ENCODE data around the gene PGAM2. TPM values are rescaled to one million over a fixed set of nuclear protein-coding genes. Genes with fewer than 3 reads are reported as not detected.
A peak's percentile ranks its signal among the peaks of the same experiment; 100 is the strongest.

PGAM2 gene
- total RNA-seq, 2 experiments from 2014 or later, result 0.49 TPM; not detected in 1

DNA sequence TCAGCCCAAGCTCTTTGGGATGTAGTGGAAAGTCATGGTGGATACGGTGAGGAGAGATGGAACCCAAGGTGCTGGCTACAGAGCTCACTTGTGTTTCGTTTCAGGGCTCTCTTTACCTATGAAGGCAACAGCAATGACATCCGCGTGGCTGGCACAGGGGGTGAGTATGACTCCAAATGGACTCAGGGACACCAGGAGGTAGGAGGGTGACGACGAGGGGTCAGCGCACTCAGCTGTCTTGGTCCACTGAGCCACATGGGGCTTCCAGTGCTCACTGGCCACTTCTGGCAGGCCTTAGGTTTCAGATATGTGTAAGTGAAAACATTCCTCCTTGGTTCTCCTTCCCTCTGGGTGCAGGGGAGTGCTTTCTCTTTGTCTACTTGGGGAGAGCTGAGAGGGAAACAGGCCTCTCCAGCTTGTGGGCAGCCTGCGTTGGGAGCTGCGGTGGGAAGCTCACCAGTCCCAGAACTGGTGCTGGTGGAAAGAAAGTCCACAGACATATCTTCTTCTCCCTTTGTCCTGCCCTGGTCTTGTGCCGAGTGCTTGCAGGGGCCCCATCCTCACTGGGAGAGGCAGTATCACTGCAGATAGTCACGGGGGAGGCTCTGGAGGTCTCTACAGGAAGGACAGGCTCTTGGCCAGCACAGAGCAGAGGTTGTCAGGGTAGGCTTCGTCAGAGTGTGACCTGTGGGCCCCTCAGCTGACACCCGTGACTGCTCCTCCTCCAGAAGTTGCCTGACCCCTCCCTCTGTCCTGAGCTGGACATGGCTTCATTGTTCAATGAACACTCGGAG, 15.0 kb downstream of the PGAM2 start:
- no peaks in the 10 kb centered on the region for H3K27me3 Mint-ChIP-seq
- no peak overlapping the region for H3K4me3 Mint-ChIP-seq
- no peaks in the 10 kb centered on the region for H3K9me3 Mint-ChIP-seq
- ATAC-seq (no peak), DNase-seq (no peak)
- H3K36me3 Mint-ChIP-seq (ENCODE audit: low read depth), result peaks cover 66% of the 10 kb centered on the region
- H3K4me1 Mint-ChIP-seq (ENCODE audit: low read depth), result peaks cover 68% of the 10 kb centered on the region
- CTCF ChIA-PET, result no interaction called here
- H3K27ac Mint-ChIP-seq, result peak overlapping the region; percentile 57
- intact Hi-C loops (cut with micrococcal nuclease), result no loop called here
- POLR2A ChIA-PET, result interaction anchor here (0.8 to 2.2 kb wide), 3 partner anchors 12 to 16 kb away, joined by 3 to 14 read pairs (median 8); partner anchors contain the start of gene PGAM2
- TF ChIP-seq, protein P1, sequence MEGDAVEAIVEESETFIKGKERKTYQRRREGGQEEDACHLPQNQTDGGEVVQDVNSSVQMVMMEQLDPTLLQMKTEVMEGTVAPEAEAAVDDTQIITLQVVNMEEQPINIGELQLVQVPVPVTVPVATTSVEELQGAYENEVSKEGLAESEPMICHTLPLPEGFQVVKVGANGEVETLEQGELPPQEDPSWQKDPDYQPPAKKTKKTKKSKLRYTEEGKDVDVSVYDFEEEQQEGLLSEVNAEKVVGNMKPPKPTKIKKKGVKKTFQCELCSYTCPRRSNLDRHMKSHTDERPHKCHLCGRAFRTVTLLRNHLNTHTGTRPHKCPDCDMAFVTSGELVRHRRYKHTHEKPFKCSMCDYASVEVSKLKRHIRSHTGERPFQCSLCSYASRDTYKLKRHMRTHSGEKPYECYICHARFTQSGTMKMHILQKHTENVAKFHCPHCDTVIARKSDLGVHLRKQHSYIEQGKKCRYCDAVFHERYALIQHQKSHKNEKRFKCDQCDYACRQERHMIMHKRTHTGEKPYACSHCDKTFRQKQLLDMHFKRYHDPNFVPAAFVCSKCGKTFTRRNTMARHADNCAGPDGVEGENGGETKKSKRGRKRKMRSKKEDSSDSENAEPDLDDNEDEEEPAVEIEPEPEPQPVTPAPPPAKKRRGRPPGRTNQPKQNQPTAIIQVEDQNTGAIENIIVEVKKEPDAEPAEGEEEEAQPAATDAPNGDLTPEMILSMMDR (IDR thresholded peaks at IDR 0.05), result no peak

DNA sequence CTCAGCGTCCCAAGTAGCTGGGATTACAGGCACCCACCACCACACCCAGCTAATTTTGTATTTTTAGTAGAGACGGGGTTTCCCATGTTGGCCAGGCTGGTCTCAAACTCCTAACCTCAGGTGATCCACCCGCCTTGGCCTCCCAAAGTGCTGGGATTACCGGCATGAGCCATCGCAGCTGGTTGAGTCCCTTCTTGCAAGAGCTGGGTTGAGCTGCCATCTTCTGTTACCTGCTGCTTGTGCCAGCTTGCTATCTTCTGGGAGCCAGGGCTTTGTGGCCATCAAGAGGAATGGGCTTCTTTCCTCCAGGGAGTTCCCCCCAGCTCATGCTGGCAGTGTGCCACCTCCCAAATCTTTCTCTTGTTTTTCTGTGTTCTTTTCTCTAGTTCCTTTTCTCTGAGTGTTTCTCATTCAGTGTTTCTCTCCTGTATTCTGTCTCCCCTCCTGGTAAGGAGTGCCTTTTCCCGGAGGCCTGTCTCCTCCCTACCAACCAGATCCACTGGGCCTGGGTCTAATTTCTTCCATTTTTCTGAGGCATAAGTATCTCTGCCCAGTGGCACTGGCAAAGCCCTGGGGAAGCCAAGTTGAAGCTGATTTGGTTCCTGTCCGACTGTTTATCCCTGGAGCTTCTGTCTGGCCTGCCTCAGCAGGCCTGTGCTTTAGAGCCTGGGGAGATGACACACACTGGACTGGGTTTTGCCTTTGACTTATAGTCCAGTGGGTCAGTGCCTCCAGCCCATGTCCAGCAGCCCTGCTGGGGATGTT, 17.2 kb downstream of the PGAM2 start:
- Mint-ChIP-seq H3K27ac (peak overlapping the region; percentile 68), H3K9me3 (no peaks in the 10 kb centered on the region), H3K4me3 (no peak overlapping the region), H3K36me3 (ENCODE audit: low read depth) (peaks cover 64% of the 10 kb centered on the region), H3K4me1 (ENCODE audit: low read depth) (peaks cover 72% of the 10 kb centered on the region), H3K27me3 (no peaks in the 10 kb centered on the region)
- CTCF ChIA-PET, result interaction anchor here (1.3 kb wide), 1 partner anchor 13 kb away, joined by 3 read pairs; no protein-coding TSS in a partner anchor
- intact Hi-C loops (cut with micrococcal nuclease), result no loop called here
- TF ChIP-seq, protein P1 (IDR thresholded peaks at IDR 0.05), result no peak
- ATAC-seq (no peak), DNase-seq (no peak)
- POLR2A ChIA-PET, result interaction anchor here (0.7 to 5.7 kb wide), 3 partner anchors 8 to 153 kb away, joined by 3 to 54 read pairs (median 9); partner anchors contain the start of gene PGAM2

DNA sequence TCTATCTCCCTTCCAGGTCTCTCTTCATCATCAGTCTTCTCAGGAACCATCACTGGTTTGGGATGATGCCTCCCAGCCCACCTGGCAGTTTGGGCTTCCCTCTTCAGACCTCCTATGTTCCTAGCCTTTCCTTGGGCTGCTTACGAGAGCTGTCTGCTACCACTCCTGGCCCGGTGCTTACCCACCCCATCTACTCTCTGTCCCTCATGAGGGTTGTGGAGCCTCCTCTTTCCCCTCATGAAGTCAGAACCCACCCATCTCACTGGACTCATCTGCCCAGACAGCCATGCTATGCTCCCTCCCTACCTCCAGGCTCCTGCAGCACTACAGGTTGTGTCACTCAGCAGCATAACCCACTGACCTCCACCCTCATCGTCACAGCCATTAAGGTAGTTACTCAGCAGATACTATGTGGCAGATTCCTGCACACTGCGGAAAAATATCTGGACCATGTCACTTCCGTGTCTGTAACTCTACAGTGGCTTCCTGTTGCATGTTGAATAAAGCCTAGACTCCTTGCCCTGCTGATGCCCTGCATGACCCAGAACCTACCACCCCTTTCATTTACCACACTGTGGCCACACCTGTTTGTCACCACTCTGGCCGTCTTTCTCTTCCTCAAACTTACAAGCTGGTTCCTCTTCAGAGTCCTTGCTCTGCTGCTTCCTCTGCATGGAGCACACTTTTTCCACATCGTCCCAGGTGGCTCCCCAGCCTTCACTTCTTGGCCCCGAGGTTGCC, 18.9 kb downstream of the PGAM2 start:
- TF ChIP-seq, protein P1 (IDR thresholded peaks at IDR 0.05), result no peak
- intact Hi-C loops (cut with micrococcal nuclease), result no loop called here
- peaks cover 61% of the 10 kb centered on the region for H3K4me1 Mint-ChIP-seq (ENCODE audit: low read depth)
- ATAC-seq (peak; percentile 66), DNase-seq (peak; percentile 69)
- H3K4me3 Mint-ChIP-seq, result peak overlapping the region; percentile 91
- ChIA-PET POLR2A (interaction anchor here (0.6 to 5.7 kb wide), 11 partner anchors 10 to 507 kb away, joined by 3 to 54 read pairs (median 4); partner anchors contain the start of genes PGAM2 and POLD2), CTCF (interaction anchor here (0.9 kb wide), 1 partner anchor 29 kb away, joined by 3 read pairs; no protein-coding TSS in a partner anchor)
- H3K9me3 Mint-ChIP-seq, result no peaks in the 10 kb centered on the region
- H3K27ac Mint-ChIP-seq, result peak overlapping the region; percentile 91
- H3K27me3 Mint-ChIP-seq, result no peaks in the 10 kb centered on the region
- peaks cover 54% of the 10 kb centered on the region for H3K36me3 Mint-ChIP-seq (ENCODE audit: low read depth)

DNA sequence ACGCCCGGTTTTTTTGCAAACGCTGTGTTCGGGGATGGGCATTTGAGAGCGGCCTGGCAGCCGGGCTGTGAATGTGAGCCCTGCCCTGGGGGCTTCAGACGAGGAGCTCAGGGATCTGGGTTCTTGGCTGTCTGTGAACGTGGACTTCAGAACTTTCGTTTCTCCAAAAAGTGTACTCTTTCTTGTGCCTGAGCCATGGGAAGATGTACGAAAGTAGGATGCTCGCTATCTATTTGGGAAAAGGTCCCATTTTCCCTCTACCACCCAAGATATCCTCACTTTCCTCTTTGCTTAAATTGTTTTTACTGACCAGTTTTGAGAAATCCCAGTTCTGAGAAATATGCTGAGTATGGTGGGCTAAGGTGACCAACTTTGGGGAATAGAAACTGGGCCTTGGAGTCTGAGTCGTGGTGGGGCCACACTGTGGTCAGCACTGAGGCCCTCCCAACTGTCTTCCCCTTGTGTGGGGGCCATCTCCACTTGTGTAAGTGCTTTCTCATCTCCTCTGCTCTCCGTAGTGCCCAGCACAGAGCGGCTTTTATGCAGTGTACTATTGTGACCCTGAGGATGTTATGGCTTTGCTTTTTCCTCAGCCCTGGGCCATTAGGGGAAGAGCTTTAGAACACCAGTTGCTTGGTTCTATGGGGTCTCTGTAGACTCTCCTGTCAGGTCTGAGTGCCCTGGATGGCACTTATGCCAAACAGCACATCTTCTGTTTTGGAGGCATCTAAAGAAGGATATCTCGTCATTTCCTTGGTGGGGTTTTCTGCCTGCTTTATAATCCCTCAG, 19.9 kb downstream of the PGAM2 start:
- ATAC-seq (no peak), DNase-seq (peak; percentile 6)
- Mint-ChIP-seq H3K36me3 (ENCODE audit: low read depth) (peaks cover 46% of the 10 kb centered on the region), H3K9me3 (no peaks in the 10 kb centered on the region), H3K4me1 (ENCODE audit: low read depth) (peaks cover 54% of the 10 kb centered on the region), H3K4me3 (peak overlapping the region; percentile 91), H3K27me3 (no peaks in the 10 kb centered on the region), H3K27ac (peak overlapping the region; percentile 91)
- ChIA-PET CTCF (interaction anchor here (1.2 to 1.7 kb wide), 2 partner anchors 25 to 27 kb away, joined by 4 to 9 read pairs; no protein-coding TSS in a partner anchor), POLR2A (interaction anchor here (0.6 to 5.7 kb wide), 16 partner anchors 9 to 752 kb away, joined by 3 to 54 read pairs (median 4); partner anchors contain the start of genes PGAM2, POLD2 and UBE2D4)
- intact Hi-C loops (cut with micrococcal nuclease), result no loop called here
- TF ChIP-seq, protein P1 (IDR thresholded peaks at IDR 0.05), result no peak
